Right ventricle myocardium inferior (tissue), 1 donor: ENCODE results near the gene PTPN14. TPM values are rescaled to one million over a fixed set of nuclear protein-coding genes. Genes with fewer than 3 reads are reported as not detected.
A peak's percentile ranks its signal among the peaks of the same experiment; 100 is the strongest.
"Not testable (repeated sequence)": the region's sequence is repeated elsewhere in the genome, so short reads cannot be mapped to it uniquely, and the experiment has no call there.

Experiments
- ATAC-seq: fragments of 200-7000 bp; cut with Tn5 transposase; one replicate; pipeline ENCODE4 v1.9.1; 2020; ENCODE audit warnings: mild to moderate bottlenecking, moderate library complexity
- DNase-seq: peaks from one replicate; pipeline ENCODE4 v3.0.0; 2021; ENCODE audit errors: missing footprints
- intact Hi-C: fragments of 100-400 bp; cut with DNase I; formaldehyde crosslinking; loops from one replicate; pipeline ENCODE4 v1.11.0; 2022
- total RNA-seq: library from RNA; stranded (reverse); fragmentation: NEBNext Ultra II Directional; extraction: Animal tissue kit (Norgen Biotek cat#: 25700); gene quantifications from one replicate; pipeline ENCODE4 v1.2.1, GENCODE V29; 2021
- donor health status: DM: no; HTN: yes; CAD: no; lungs with severe emphysema.

Gene PTPN14
- total RNA-seq, 1 donor from 2014 or later: 23.0 TPM

DNA sequence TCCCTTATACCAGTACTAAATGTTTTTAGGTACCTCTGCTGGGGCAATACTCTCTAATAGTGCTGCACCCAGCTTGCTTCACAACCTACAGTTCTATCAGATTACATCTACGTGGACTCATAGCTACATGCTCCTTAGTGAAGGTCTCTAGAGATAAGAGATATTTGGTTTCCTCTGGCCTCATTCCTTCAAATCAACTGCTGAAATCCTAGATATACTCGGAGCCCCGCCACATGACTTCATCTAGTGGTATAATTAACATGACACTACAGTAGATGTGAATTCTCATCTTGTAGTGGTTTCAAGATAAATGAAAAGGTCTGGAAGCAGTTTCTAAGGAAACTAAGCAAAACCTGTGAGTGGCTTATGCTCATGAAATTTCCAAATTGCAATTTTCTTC lies 155.1 kb downstream of the PTPN14 start:
- DNase-seq (no peak), ATAC-seq (no peak)
- intact Hi-C loops: no loop called here

DNA sequence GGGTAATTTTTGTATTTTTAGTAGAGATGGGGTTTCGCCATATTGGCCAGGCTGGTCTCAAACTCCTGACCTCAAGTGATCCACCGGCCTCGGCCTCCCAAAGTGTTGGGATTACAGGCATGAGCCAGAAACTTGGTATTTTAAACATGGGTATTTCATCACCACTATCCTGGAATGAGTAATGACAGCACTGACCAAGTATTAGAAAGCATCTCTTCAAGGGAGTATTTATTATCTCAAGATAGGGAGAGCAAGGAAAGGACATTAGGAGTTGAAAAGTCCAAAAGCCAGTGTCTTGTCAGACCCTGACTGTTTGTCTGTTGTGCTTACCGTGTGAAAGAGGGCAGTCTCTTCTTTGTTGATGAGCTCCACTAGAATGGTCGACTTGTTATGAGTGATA lies 156.8 kb downstream of the PTPN14 start:
- ATAC-seq, DNase-seq, intact Hi-C loops: not testable (repeated sequence)

DNA sequence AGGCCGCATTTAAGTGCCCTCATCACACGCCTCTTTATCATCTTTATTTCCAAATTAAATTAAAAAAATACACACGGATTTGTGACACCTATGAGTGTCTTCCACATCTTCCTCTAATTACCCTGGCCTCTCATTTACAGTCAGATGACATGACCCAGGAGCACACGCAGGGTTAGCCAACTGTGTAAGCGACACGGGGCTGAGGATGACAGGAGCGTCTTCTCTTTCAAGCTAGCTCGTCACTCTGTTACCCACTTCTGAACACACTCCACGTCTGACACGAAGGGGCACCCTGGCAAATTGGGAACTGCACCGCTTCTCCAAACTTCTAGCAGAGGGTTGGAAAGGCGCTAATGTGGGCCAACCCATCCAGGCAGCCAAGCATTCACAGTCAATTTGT lies 158.3 kb downstream of the PTPN14 start:
- intact Hi-C loops: no loop called here
- ATAC-seq (no peak), DNase-seq (no peak)

DNA sequence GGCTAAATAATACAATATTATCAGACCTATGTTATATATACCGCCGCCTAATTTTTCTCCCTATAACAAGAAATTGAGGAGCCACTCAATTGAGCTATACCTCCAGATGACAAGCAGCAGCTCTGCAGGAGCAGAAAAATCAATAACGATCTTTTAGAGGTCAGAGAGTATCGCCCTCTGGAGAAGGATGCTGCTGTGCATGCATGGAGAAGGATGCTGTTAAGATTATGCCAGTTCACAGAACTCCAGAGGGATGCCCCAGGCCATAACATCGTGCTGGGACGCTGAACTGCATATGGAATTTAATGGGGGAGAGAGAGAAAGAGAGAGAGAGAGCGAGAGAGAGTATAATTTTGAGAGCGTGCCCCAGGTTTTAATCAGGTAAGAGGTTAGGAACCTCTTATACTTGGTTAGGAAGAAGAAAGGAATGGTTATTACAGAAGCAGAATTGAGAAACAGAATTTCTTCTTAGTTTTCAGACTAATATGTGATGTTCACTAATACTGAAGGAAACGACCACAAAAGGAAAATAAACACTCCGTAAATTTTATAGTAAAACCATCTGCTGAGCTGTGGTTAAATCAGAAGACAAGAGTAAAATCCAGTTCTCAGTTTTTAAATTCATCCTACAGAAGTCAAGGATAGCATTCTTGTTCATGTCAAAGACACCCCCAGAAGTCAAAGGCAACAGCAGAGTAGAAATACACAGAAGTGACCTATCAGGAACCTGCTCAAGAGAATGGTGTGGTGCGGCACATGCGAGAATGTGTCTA lies 159.3 kb downstream of the PTPN14 start:
- ATAC-seq: no peak
- DNase-seq: no peak
- intact Hi-C loops: no loop called here

DNA sequence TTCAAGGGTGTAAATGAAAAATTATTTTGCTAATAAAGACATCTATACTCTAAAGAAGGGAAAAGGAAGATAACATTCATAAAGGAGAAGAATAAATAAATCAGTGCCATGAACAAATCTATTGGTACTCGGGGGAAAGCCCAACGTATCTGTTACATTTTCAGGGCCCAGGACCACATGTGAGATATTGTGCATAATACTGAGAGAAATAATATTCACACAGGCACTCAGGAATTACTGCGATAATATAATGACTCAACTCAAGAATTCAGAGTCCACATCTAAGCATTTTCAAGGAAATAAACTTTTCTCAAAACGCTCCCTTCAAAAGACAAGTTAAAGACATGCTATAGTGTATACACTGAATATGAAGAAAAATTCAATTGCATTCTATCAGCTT lies 161.7 kb downstream of the PTPN14 start:
- intact Hi-C loops: no loop called here
- ATAC-seq (no peak), DNase-seq (no peak)

DNA sequence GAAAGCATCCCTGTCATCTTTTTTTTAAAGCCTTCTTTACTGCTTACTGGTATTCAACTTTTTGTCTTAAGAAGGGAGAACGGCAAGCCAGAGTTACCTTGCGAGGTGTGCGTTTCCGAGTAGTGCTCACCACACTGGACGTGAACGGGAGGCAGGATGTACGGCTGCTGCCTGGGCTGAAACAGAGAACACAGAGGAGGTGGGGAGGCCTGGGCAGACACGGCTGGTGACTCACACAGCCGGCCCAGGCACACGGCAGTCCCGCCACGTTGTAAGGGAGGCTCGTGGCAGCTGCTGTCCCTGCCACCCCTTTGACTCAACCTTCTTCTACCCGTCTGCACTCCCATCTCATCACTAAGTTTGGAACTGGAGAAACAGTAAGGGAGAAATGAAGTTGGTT lies 164.7 kb downstream of the PTPN14 start:
- intact Hi-C loops: no loop called here
- peak; percentile 21 for DNase-seq
- ATAC-seq: no peak

DNA sequence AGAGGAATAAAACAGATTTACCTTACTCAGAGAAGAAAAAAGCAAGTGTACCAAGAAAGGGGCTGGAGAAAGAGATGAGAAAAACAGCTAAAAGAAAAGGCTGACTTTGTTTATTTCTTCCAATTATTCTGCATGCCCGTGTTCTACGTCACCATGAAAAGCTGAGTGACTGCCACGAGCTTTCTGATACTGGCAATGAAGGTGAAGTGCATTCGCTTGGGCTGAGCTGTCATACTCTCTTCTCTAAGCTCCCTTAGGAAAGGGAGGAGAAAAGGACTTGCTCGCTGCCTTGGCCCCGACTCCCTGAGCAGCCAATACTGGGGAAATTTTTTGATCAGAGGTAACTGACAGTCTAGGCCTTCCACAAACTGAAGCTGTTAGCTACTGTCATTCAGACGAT lies 165.1 kb downstream of the PTPN14 start:
- intact Hi-C loops: no loop called here
- no peak for DNase-seq
- no peak for ATAC-seq

DNA sequence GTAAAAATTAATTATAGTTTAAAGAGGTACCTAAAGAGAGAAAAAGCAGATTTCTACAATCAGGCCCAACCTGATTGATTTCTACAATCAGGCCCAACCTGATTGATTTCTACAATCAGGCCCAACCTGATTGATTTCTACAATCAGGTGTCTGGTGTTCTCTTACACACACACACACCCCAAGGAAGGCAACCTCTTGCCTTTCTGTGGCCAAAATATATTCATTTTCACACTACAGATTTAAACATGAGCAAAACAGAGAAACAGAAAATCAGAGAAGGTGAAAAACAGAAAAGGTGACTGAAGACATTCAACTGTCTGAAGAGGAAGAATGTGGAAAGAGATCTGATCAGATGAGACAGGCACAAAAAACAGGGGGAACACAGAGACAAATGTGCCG lies 166.0 kb downstream of the PTPN14 start:
- intact Hi-C loops: no loop called here
- no peak for ATAC-seq
- no peak for DNase-seq

DNA sequence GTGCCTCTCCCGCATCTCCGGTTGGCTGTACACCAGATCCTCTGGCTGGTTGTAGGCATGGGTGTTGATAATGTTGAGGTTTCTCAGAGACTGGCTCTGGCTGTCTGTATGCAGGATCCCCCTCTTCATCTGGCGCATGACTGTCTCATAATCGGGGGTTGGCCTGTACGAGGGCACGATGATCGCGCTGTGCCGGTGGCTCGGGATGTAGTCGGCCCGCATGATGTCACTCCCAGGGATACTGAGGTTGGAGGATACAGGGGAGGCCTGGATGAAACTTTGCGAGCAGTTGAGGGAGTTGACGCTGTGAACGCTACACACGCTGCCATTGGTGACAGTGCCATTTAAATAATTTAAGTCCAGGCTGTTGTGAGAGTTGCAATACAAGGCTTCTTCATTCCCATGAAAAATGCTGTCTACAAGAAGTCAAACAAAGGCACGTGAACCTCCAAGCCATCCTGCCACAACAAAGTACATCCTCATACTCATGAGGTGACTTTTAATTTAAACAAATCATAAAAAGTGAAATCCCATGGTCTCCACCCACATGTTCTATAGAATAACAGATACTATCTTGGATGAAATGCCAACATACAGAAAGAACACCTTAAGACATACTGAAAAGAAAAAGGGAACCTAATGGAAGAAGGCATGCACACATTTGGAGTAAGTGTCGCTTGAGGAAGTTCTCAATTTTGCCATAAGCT lies 166.9 kb downstream of the PTPN14 start:
- intact Hi-C loops: no loop called here
- DNase-seq (no peak), ATAC-seq (peak; percentile 23)

DNA sequence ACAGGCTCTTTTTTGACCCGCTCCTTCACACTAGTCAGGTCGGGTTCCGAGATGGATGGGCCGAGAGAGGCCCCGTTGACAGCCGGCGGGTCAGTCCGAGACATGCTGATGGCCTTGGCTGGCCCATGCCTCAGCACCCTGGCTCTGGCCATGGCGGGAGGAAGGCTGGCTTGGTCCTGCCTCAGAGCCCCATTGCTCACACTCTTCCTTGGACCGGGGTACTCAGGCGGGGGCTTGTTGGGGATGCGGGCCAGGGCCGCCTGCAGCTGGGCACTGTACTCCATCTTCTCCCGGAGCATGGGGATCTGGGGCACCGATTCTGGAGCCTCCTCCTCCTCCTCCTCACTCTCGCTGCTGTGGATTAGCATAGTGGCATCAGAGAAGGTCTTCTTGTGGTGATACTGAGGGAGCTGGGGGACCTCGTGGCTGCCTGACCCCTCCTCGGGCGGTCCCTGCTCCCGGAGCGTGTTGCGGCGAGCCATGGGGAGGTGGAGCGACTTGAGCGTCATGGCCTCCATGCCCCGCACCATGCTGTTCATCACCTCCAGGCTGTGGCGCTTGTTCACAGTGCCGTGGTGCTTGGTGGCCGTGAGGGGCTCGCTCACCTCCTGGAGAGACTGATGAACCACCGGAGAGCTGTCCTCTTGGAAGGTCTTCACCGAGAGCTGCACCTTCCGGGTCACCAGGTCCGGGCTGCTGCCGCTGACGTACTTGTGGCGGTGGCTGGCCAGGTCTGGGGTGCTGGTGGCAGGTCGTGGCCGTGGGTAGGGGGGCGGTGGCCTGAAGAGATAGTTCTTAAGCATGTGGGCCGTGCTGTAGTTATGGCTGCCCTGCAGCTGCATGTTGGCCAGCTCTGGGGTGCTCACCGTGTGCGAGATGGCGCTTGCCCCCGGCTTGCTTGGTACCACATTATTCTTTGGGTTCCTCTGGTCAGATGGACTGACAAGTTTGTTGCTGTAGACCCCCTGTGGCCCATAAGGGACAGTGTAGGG lies 167.7 kb downstream of the PTPN14 start:
- DNase-seq (peak; percentile 30), ATAC-seq (no peak)
- intact Hi-C loops: no loop called here

DNA sequence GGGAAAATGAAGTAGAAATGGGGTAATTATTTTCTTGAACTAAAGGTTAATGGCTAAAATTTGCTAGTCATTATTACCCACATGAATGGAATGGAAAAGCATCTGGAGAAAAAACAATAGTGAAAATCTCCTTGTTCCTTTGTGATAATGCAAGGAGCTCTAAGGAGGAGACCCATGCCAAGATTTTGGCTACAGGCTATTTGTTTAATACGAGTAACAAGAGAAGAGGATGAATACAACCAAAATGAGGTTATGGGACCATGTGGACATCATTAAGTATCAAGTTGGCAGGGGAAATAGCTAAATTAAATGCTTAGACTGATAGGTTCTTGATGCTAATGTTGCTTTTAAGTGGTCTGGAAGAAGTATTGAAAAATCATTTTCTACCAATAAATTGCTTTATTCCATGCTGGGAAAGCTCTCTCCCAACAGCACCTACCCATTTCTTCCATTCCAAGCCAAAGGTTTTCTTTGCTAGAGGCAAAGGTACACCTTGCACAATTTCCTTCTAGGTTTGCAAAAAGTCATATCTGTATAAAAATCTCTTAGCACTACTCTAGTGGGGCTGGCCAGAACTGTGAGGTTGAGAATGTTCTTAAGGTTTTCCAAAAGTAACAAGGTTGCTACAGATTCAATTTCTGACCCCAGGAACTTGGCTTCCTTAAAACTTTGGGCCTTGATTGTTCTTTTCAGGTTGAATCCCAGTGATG lies 170.3 kb downstream of the PTPN14 start:
- ATAC-seq (no peak), DNase-seq (no peak)
- intact Hi-C loops: no loop called here

DNA sequence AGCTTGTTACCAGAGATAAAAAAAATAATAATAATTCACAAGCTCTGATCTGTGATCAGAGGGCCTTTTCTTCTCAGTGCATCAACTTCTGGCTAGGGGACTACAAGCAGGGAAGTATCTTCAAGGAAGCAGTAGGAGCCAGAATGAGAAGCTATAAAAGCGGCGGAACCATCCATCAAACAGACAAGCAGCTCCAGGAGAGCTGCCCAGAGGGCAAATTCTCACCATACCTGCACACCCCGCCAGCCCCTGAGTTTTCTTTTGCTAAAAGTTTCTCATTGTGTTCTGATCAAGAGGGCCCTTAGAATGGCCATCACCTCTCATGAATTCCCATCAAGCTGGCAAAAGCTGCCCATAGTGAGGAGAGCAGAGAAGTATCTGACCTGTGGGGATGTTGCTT lies 171.0 kb downstream of the PTPN14 start:
- no peak for DNase-seq
- ATAC-seq: no peak
- intact Hi-C loops: no loop called here

DNA sequence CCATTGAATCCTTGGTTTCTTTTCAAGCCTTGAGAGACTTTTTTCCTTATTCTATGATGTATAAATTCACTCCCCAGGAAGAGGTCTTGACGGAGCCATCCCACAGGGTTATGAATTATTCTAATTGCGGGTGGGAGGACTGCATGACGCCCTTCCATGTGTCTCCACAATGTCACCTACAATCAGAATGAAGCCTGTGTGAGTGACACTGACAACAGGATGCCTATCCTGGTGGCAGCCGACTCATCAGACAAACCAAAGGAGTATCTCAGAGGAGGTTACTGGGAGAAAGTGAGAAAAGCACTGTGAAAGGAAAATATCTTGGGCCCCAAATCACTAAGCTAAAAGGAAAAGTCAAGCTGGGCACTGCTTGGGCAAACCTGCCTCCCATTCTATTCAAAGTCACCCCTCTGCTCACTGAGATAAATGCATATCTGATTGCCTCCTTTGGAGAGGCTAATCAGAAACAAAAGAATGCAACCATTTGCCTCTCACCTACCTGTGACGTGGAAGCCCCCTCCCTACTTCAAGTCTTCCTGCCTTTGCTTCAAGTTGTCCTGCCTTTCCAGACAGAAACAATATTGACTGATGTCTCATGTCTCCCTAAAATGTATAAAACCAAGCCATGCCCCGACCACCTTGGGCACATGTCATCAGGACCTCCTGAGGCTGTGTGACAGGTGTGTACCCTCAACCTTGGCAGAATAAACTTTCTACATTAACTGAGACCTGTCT lies 172.0 kb downstream of the PTPN14 start:
- intact Hi-C loops: no loop called here
- ATAC-seq: no peak
- DNase-seq: peak; percentile 39

DNA sequence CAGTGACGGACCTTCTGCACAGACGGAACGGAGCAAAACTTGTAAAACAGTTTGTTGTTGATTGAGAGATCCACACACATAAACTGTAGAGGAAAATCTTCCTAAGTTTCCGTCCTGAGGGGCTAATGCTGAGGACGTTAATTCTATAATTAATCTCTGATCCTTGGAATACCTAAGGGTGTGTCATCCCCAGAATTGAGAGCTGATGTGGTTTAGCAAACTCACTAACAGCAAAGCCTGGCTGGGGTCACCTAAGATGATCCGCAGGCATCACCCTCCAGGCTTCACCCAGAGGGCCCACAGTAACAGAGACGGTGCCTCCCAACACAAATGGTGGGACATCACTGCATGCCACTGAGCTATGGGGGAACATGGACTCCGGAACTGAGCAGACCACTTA lies 172.9 kb downstream of the PTPN14 start:
- ATAC-seq: no peak
- no peak for DNase-seq
- intact Hi-C loops: no loop called here

DNA sequence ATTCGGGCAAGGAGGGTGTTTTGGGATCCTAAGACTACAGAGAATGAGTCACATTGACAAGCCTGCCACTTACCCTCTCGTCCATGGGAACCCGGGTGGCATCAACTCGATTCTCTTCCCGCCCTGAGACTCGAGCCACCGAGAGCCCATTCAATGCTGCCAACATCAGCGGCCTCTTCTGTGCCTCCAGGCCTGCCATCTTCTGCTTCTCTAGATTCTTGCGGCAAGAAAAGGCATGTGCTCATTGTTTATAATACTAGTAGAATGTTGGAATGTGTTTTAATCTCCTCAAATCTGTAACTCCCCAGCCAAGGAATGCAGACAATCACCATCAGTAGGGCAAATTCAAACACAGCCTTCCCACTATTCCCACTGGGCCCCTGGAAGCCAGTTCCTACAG lies 173.5 kb downstream of the PTPN14 start:
- DNase-seq: peak; percentile 50
- intact Hi-C loops: no loop called here
- ATAC-seq: no peak

DNA sequence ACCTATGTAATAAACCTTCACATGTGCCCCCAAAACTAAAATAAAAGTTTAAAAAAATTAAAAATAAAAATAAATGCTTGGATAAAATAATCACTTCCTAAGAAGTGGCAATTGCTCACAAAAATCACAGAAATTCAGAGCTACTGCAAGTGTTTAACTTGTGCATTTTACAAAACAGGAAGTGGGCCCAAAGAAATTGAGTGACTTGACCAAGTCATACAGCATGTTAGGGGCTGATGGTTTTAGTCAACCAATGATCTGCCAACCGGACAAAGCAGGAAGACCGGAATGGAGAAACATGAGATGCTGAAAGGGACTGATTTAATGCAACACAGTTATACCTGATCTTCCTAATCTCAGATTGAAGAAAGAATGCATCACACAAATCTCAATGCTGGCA lies 173.9 kb downstream of the PTPN14 start:
- DNase-seq (no peak), ATAC-seq (no peak)
- intact Hi-C loops: no loop called here

DNA sequence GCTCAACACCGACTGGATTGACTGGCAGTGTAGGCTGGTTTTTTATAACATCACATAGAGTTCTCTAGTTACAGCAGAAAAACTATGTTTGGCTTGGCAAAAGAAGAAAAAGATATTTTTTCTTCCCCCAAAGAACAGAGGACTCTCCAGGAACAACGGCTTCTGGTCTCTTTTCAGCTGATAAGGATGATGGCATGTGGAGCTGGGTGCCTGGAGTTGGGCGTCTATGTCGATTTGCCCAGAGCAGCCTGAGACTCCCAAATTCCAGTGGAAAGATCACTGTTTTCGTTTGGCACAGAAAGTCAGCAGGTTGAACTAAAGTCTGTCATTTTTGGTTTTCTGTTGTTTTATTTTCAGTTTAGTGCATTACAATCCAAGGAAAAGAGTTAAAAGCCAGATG lies 179.3 kb downstream of the PTPN14 start:
- ATAC-seq (no peak), DNase-seq (no peak)
- intact Hi-C loops: no loop called here

DNA sequence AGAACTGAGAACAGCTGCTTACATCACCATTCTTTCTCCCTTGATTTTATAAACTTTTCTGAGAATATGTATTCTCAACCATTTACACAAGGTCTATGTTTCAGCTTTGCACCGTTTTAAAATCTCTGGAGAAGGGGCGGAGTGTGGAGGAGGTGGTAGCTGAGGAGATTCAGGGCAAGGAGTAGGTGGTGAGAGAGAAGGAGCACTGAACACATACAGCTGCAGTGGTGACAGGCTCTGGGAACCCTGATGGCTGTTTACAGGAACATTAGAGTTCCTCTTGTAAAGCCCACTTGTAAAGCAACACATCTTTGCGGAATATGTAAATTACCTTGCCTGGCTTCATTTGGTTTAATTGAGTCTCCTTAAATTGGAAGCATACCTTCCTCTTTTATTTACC lies 180.8 kb downstream of the PTPN14 start:
- intact Hi-C loops: no loop called here
- ATAC-seq: no peak

More for the DNA sequence above, 180.8 kb downstream of the PTPN14 start:
- DNase-seq: no peak
